RCC 7860 (cell line): ENCODE measurements around the gene LIPG.
A peak's percentile ranks its signal among the peaks of the same experiment; 100 is the strongest.

ENCODE experiments used
- DNase-seq: peaks from one replicate; pipeline ENCODE4 v3.0.0-alpha.2; 2015; ENCODE audit warnings: low spot score
- FAIRE-seq: peaks from 2 replicates; lab custom pipeline; 2012; peaks lifted over from hg19 to GRCh38; lab: Jason Lieb, UNC

Gene LIPG

GRCh38 chr18:49630246-49630699 is 68.4 kb downstream of the LIPG start:
- DNase-seq (no peak), FAIRE-seq (no peak)

- FAIRE-seq: no peak
- no peak for DNase-seq
Observed at GRCh38 chr18:49631146-49631866, 69.4 kb downstream of the LIPG start.

GRCh38 chr18:49632588-49632987 is 70.7 kb downstream of the LIPG start:
- FAIRE-seq: no peak

GRCh38 chr18:49638209-49638785 is 76.4 kb downstream of the LIPG start:
- no peak for DNase-seq
- FAIRE-seq: no peak

More at GRCh38 chr18:49632588-49632987, 70.7 kb downstream of the LIPG start:
- no peak for DNase-seq

GRCh38 chr18:49638891-49639557 is 77.2 kb downstream of the LIPG start:
- FAIRE-seq (no peak), DNase-seq (no peak)

GRCh38 chr18:49639643-49640391 is 78.0 kb downstream of the LIPG start:
- DNase-seq (peak; percentile 84), FAIRE-seq (peak; percentile 26)

GRCh38 chr18:49640741-49641140 is 78.9 kb downstream of the LIPG start:
- no peak for DNase-seq
- no peak for FAIRE-seq

GRCh38 chr18:49645196-49645595 is 83.3 kb downstream of the LIPG start:
- FAIRE-seq: no peak
- DNase-seq: no peak

GRCh38 chr18:49645841-49646351 is 84.0 kb downstream of the LIPG start:
- no peak for FAIRE-seq

GRCh38 chr18:49646873-49647272 is 85.0 kb downstream of the LIPG start:
- FAIRE-seq (no peak), DNase-seq (no peak)

More at GRCh38 chr18:49645841-49646351, 84.0 kb downstream of the LIPG start:
- no peak for DNase-seq

GRCh38 chr18:49647496-49648168 is 85.8 kb downstream of the LIPG start:
- FAIRE-seq: no peak
- peak; percentile 32 for DNase-seq

GRCh38 chr18:49648326-49648725 is 86.5 kb downstream of the LIPG start:
- no peak for DNase-seq
- FAIRE-seq: no peak
